ENCODE measurements around the gene ARL5A.

Gene ARL5A

DNA sequence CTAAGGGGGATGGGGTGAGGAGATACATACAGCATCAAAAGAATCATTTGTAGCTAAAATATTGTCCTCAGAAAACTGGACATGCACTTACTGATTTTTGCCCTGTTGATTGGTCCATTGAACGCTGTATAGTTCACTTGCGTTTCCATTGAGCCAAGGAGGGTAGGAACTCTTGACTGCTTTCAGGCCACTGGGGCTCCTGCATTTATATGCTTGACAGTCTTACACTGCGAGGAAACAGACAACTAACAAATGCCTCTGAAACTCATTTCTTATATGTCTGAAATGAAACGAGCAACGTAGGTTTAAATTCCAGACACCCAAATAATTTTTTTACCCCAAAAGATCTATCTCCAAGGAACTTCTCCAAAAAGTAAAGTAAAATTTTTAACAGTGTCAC lies 42.1 kb downstream of the ARL5A start:
- TF ChIP-seq, protein P1, sequence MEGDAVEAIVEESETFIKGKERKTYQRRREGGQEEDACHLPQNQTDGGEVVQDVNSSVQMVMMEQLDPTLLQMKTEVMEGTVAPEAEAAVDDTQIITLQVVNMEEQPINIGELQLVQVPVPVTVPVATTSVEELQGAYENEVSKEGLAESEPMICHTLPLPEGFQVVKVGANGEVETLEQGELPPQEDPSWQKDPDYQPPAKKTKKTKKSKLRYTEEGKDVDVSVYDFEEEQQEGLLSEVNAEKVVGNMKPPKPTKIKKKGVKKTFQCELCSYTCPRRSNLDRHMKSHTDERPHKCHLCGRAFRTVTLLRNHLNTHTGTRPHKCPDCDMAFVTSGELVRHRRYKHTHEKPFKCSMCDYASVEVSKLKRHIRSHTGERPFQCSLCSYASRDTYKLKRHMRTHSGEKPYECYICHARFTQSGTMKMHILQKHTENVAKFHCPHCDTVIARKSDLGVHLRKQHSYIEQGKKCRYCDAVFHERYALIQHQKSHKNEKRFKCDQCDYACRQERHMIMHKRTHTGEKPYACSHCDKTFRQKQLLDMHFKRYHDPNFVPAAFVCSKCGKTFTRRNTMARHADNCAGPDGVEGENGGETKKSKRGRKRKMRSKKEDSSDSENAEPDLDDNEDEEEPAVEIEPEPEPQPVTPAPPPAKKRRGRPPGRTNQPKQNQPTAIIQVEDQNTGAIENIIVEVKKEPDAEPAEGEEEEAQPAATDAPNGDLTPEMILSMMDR (IDR thresholded peaks at IDR 0.05; ENCODE audit: extremely low read depth, missing control alignments) = no peak
- DNase-seq (ENCODE audit: low spot score) = no peak

DNA sequence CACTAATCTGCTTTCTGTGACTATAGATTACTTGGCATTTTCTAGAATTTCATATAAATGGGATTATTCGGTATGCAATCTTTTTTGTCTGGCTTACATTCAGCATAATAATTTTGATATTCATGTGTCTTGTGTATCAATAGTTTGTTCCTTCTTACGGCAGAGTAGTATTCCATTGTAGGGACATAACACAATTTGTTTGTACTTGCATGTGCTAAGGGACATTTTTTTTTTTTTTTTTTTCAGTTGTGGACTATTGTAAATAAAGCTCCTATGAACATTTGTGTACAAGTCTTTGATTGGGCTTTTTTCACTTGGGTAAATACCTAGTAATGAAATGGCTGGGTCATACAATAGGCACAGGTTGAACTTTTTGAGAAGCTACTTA lies 45.1 kb downstream of the ARL5A start:
- TF ChIP-seq, protein P1 (IDR thresholded peaks at IDR 0.05; ENCODE audit: extremely low read depth, missing control alignments) = no peak
- no peak for DNase-seq (ENCODE audit: low spot score)

DNA sequence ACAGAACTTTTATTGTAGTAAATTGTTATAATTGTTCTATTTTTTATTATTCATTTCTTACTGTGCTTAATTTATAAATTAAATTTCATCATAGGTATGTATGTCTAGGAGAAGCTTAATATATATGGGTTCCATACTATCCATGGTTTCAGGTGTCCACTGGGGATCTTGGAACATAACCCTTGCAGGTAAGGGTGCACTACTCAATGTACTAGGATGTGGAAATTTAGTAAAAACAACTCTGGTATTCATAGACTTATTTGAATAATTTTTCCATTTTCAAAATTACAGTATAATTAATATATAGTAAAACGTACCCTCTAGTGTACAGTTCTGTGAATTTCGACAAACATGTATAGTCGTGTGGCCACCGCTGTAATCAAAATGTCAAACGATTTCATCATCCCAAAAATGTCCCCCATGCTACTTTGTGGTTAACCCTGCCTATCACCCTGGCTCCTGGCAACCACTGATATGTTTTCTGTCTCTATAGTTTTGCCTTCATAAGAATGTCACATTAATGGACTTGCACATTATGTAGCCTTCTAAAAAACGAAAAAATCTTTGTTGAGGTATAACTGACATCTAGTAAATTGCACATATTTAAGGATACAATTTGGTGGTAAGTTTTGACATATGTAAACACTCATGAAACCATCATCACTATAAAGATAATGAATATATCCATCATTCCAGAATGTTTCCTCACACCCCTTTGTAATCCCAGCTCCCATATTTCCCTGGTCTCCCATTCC lies 45.7 kb downstream of the ARL5A start:
- TF ChIP-seq, protein P1 (IDR thresholded peaks at IDR 0.05; ENCODE audit: extremely low read depth, missing control alignments) = no peak
- DNase-seq (ENCODE audit: low spot score) = no peak

DNA sequence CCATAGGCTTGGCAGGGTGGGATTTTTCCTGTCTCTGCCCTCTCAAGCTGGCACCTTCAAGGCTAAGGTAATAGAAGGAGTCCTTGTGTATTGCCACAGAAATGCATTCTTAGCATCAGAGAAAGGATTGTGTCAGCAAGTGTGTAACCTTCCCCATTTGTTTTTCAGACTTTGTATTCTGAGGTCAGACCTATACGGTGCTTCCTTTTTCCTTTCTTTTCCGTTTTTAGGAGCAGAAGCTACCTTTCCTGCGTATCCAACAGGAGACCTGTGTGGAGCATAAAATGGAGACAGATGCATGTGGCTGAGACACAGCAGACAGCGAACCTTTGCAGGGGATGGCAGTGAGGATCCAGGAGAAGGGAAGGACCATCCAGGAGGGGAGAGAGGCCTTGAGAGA lies 46.6 kb downstream of the ARL5A start:
- TF ChIP-seq, protein P1 (IDR thresholded peaks at IDR 0.05; ENCODE audit: extremely low read depth, missing control alignments) = no peak
- DNase-seq (ENCODE audit: low spot score) = no peak

DNA sequence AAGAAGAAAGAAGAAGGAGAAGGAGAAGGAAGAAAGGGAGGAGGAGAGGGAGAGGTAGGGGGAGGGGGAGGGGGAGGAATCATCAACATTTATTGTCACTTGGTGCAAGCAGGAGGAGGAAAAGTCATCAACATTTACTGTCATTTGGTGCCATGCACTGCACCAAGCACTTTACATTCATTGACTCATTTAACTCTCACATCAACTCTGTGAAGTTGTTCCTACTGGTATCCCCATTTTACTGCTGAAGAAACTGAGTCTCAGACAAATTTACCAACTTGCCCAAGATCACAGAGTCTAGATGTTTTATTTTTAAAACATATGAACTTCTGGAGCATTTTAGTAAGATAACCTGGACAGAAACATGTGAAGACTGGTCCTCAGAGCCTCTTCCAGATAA lies 47.3 kb downstream of the ARL5A start:
- TF ChIP-seq, protein P1 (IDR thresholded peaks at IDR 0.05; ENCODE audit: extremely low read depth, missing control alignments) = no peak
- no peak for DNase-seq (ENCODE audit: low spot score)

DNA sequence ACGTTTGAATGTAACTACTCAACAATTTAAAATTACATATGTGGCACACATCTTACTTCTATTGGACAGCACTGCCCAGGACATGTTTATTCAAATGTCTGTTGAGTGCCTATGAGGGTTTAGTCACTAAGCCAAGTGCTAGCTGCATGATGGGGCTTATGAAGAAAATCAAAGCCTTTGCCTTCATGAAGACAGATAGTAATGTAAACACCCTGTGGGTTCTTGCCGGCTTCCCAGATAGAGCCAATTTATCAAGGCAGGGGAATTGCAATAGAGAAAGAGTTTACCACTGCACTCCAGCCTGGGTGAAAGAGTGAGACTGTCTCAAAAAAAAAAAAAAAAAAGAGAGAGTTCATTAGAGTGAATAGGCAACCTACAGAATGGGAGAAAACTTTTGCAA lies 50.3 kb downstream of the ARL5A start:
- no peak for DNase-seq (ENCODE audit: low spot score)

DNA sequence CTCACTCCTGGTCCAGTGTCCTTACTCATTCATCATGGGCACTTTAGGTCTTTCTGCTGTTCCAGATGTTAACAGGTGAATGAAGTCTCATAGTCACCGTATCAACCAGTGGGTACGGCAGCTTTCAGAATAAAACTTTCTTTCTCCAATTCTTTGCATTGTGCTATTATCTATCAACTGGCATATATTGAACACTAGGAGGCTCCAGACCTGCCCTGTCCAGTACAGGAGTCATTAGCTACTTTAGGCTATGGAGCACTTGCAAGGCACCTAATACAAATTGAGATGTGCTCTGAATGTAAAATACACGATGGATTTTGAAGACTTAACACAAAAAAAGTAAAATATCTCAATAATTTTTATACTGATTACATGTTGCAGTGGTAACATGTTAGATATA lies 50.7 kb downstream of the ARL5A start:
- TF ChIP-seq, protein P1 (IDR thresholded peaks at IDR 0.05; ENCODE audit: extremely low read depth, missing control alignments) = no peak
- no peak for DNase-seq (ENCODE audit: low spot score)

More for the DNA sequence above, 50.3 kb downstream of the ARL5A start:
- TF ChIP-seq, protein P1 (IDR thresholded peaks at IDR 0.05; ENCODE audit: extremely low read depth, missing control alignments) = no peak

Data from GM20000 (cell line).